Ovary (tissue), 3 donors: ENCODE data around the gene GRIN3A.

Experiments
- EP300 ChIP-seq: sonication (generic); formaldehyde crosslinking; IDR thresholded peaks from one replicate; pipeline ENCODE4 v1.6.1; 2017; ENCODE audit warnings: antibody characterized with exemption
- POLR2A ChIP-seq: fragments of 450-650 bp; IDR thresholded peaks from one replicate; pipeline ENCODE4 v1.6.1; 2017; ENCODE audit warnings: antibody characterized with exemption, mild to moderate bottlenecking, moderate library complexity
- TF ChIP-seq, protein P1 (sequence below), 3 donors: fragments of 450-650 bp in 2 of 3; fragments of 200-600 bp in 1 of 3; IDR thresholded peaks; one replicate each; pipeline versions ENCODE4 v1.5.1 to v1.8.0; 2016 to 2022; ENCODE audit warnings: antibody characterized with exemption in 3 of 3, mild to moderate bottlenecking in 1 of 3
- donor health status: DM: no; HTN: no; CAD: no.

- TF ChIP-seq, protein P1, sequence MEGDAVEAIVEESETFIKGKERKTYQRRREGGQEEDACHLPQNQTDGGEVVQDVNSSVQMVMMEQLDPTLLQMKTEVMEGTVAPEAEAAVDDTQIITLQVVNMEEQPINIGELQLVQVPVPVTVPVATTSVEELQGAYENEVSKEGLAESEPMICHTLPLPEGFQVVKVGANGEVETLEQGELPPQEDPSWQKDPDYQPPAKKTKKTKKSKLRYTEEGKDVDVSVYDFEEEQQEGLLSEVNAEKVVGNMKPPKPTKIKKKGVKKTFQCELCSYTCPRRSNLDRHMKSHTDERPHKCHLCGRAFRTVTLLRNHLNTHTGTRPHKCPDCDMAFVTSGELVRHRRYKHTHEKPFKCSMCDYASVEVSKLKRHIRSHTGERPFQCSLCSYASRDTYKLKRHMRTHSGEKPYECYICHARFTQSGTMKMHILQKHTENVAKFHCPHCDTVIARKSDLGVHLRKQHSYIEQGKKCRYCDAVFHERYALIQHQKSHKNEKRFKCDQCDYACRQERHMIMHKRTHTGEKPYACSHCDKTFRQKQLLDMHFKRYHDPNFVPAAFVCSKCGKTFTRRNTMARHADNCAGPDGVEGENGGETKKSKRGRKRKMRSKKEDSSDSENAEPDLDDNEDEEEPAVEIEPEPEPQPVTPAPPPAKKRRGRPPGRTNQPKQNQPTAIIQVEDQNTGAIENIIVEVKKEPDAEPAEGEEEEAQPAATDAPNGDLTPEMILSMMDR (IDR thresholded peaks at IDR 0.05), result no peak
- no peak for TF ChIP-seq EP300
- TF ChIP-seq POLR2A, result no peak
These were observed 160.1 kb downstream of the GRIN3A start for GRCh38 chr9:101578378-101578777.
